CD14-positive monocyte (primary cell): ENCODE results near the gene CGB7. TPM values are rescaled to one million over a fixed set of nuclear protein-coding genes. Genes with fewer than 3 reads are reported as not detected.

Experiments
- DNase-seq, 3 donors: peaks; one replicate each; pipeline ENCODE4 v3.0.0-alpha.2; 2011 to 2022
- H2AFZ ChIP-seq: 2 replicates; pipeline ENCODE4 v1.6.0; 2012; ENCODE audit warnings: mild to moderate bottlenecking, low read depth, low read length, inconsistent platforms; ENCODE audit not compliant: insufficient read depth, poor library complexity, severe bottlenecking
- H3K27ac ChIP-seq, 2 donors: 1 replicate in 1 of 2; 2 replicates in 1 of 2; pipeline ENCODE4 v1.5.1; 2012 to 2013; ENCODE audit warnings: low read length in 2 of 2, control low read depth in 1 of 2, inconsistent platforms in 1 of 2, low read depth in 1 of 2, mild to moderate bottlenecking in 1 of 2
- H3K27me3 ChIP-seq, 2 donors: one replicate each; pipeline versions ENCODE4 v1.6.0 to v1.6.1; 2011 to 2013; ENCODE audit warnings: low read length in 2 of 2; ENCODE audit not compliant: control insufficient read depth in 2 of 2, insufficient read depth in 2 of 2
- H3K36me3 ChIP-seq, 2 donors: replicated peaks in 1 of 2; 1 replicate in 1 of 2; 2 replicates in 1 of 2; pipeline versions ENCODE4 v1.5.1 to v1.6.1; 2012 to 2013; ENCODE audit warnings: low read length in 2 of 2, control low read depth in 1 of 2, inconsistent platforms in 1 of 2, mild to moderate bottlenecking in 1 of 2; ENCODE audit not compliant: insufficient read depth in 2 of 2, control insufficient read depth in 1 of 2
- H3K4me1 ChIP-seq, 2 donors: 1 replicate in 1 of 2; 2 replicates in 1 of 2; pipeline versions ENCODE4 v1.5.1 to v1.6.1; 2012 to 2013; ENCODE audit warnings: low read length in 2 of 2, control low read depth in 1 of 2, inconsistent platforms in 1 of 2, mild to moderate bottlenecking in 1 of 2, moderate library complexity in 1 of 2; ENCODE audit not compliant: insufficient read depth in 2 of 2, control insufficient read depth in 1 of 2
- H3K4me2 ChIP-seq: replicated peaks from 2 replicates; pipeline ENCODE3; 2012; ENCODE audit warnings: low read length, moderate library complexity, mild to moderate bottlenecking; ENCODE audit not compliant: poor library complexity, severe bottlenecking; ENCODE audit errors: extremely low read depth
- H3K4me3 ChIP-seq, 3 experiments: fragments of 200-600 bp in 1 of 3; sonication (generic) in 1 of 3; replicated peaks in 1 of 3; 1 replicate in 2 of 3; 2 replicates in 1 of 3; pipeline ENCODE4 v1.5.1; 2011 to 2013; ENCODE audit warnings: low read length in 3 of 3, mild to moderate bottlenecking in 3 of 3, control low read depth in 2 of 3, low read depth in 2 of 3, inconsistent platforms in 1 of 3, moderate library complexity in 1 of 3
- H3K79me2 ChIP-seq: 2 replicates; pipeline ENCODE4 v1.6.0; 2012; ENCODE audit warnings: mild to moderate bottlenecking, control low read depth, inconsistent platforms, low read length, moderate library complexity; ENCODE audit not compliant: insufficient read depth
- H3K9ac ChIP-seq: 2 replicates; pipeline ENCODE4 v1.6.0; 2017; ENCODE audit warnings: low read length, mild to moderate bottlenecking; ENCODE audit not compliant: insufficient read depth, poor library complexity, severe bottlenecking
- H3K9me3 ChIP-seq, 2 donors: replicated peaks in 1 of 2; 1 replicate in 1 of 2; 2 replicates in 1 of 2; pipeline versions ENCODE4 v1.5.1 to v1.6.1; 2012 to 2013; ENCODE audit warnings: low read length in 2 of 2, control low read depth in 1 of 2; ENCODE audit not compliant: control insufficient read depth in 1 of 2, insufficient read depth in 1 of 2
- H4K20me1 ChIP-seq: 2 replicates; pipeline ENCODE4 v1.6.0; 2012; ENCODE audit warnings: mild to moderate bottlenecking, low read length, control low read depth, moderate library complexity; ENCODE audit not compliant: insufficient read depth
- H3K27ac Mint-ChIP-seq, 7 donors: one replicate each; pipeline ENCODE4 v1.8.0; 2020; ENCODE audit warnings: mild to moderate bottlenecking in 7 of 7, mixed read lengths in 7 of 7, moderate library complexity in 6 of 7, inconsistent platforms in 2 of 7
- H3K27me3 Mint-ChIP-seq, 3 donors: one replicate each; pipeline ENCODE4 v1.8.0; 2021 to 2022; ENCODE audit warnings: low read depth in 3 of 3, mild to moderate bottlenecking in 3 of 3, mixed read lengths in 3 of 3, moderate library complexity in 3 of 3, inconsistent platforms in 1 of 3
- H3K36me3 Mint-ChIP-seq, 2 donors: one replicate each; pipeline ENCODE4 v1.8.0; 2020; ENCODE audit warnings: mixed read lengths in 2 of 2, inconsistent platforms in 1 of 2, mild to moderate bottlenecking in 1 of 2
- H3K4me1 Mint-ChIP-seq: one replicate; pipeline ENCODE4 v1.8.0; 2020; ENCODE audit warnings: mild to moderate bottlenecking, mixed read lengths
- H3K4me3 Mint-ChIP-seq, 2 donors: one replicate each; pipeline ENCODE4 v1.8.0; 2020; ENCODE audit warnings: mild to moderate bottlenecking in 2 of 2, mixed read lengths in 2 of 2, moderate library complexity in 1 of 2
- H3K9me3 Mint-ChIP-seq, 7 donors: one replicate each; pipeline ENCODE4 v1.8.0; 2020 to 2022; ENCODE audit warnings: mixed read lengths in 7 of 7, mild to moderate bottlenecking in 6 of 7, moderate library complexity in 6 of 7, inconsistent platforms in 2 of 7
- CTCF ChIP-seq: fragments of 200-600 bp; IDR thresholded peaks from one replicate; pipeline ENCODE4 v1.8.0; 2022; ENCODE audit warnings: antibody characterized with exemption, mild to moderate bottlenecking
- WGBS: methylation state at CpG from one replicate; pipeline ENCODE4 v1.1.5; 2013; ENCODE audit warnings: missing lambda C conversion rate; ENCODE audit not compliant: insufficient coverage; 5-methylcytosine and 5-hydroxymethylcytosine counted together
- intact Hi-C, 2 donors: fragments of 100-400 bp; cut with micrococcal nuclease; formaldehyde crosslinking; loops; one replicate each; pipeline versions ENCODE4 v1.15.0 to v1.15.1; 2023
- polyA plus RNA-seq, 3 donors: library from polyadenylated mRNA; depleted of rRNA in 1 of 3; unstranded in 2 of 3; stranded (reverse) in 1 of 3; fragments of 300-500 nt in 2 of 3; fragments of >200 nt in 1 of 3; fragmentation: Illumina TruSeq in 2 of 3; gene quantifications; 1 replicate in 2 of 3; 2 replicates in 1 of 3; pipeline ENCODE4 v1.2.3, GENCODE V29; 2012 to 2021

The CGB7 gene
- polyA plus RNA-seq, 3 donors = not detected

DNA sequence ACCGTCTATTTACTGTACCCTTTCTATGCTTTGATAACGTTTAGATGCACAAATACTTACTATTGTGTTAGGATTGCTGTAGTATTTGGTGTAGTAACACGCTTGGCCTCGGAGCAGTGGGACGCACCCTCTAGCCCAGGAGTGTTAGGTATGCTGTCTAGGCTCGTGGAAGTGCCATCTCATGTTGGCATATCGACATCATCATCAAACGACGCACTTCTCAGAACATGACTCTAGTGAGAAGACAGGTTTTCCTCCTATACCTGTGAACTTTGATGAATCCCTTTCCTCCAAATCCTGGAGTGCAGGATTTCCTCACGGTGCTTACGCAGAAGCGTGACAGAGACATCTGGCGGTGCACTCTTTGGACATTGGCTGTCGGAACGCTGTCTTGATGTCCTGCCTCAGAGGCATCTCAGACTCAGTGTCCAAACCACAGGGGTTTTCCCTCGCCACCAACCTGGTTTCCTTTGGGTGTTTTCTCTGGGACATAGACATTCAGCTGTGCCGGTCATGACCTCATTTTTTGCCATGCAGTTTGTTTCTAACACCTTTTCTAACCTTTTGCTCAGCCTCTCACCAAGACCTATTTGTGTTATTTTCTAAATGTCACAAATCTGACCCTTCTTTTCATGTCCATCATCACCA lies 34.0 kb upstream of the CGB7 start:
- no peak overlapping the region for H3K27ac Mint-ChIP-seq
- Histone ChIP-seq H3K4me2 (no peak overlapping the region), H3K36me3 (peaks cover 71 to 91% of the 10 kb centered on the region in 2 donors), H3K4me3 (no peak overlapping the region), H3K79me2 (peaks cover 71% of the 10 kb centered on the region), H3K9me3 (no peaks in the 10 kb centered on the region), H3K4me1 (peaks cover 5 to 8% of the 10 kb centered on the region in 2 donors), H4K20me1 (peaks cover 93% of the 10 kb centered on the region), H2AFZ (no peak overlapping the region), H3K9ac (no peak overlapping the region), H3K27ac (no peak overlapping the region), H3K27me3 (no peaks in the 10 kb centered on the region)
- peaks cover 65 to 91% of the 10 kb centered on the region in 2 donors for H3K36me3 Mint-ChIP-seq
- WGBS = 100% methylated on average over 8 of the region's 17 CpGs
- no peak overlapping the region for H3K4me3 Mint-ChIP-seq
- H3K4me1 Mint-ChIP-seq = peaks cover 11% of the 10 kb centered on the region
- DNase-seq = no peak
- intact Hi-C loops = loop anchor here in 1 of 2 donors (10.0 kb wide), 1 partner anchor 233 kb away; the partner anchor contains the start of gene SLC6A16
- peaks cover 0 to 1% (median 0%) of the 10 kb centered on the region in 3 donors for H3K27me3 Mint-ChIP-seq
- no peaks in the 10 kb centered on the region for H3K9me3 Mint-ChIP-seq
- no peak for TF ChIP-seq CTCF

DNA sequence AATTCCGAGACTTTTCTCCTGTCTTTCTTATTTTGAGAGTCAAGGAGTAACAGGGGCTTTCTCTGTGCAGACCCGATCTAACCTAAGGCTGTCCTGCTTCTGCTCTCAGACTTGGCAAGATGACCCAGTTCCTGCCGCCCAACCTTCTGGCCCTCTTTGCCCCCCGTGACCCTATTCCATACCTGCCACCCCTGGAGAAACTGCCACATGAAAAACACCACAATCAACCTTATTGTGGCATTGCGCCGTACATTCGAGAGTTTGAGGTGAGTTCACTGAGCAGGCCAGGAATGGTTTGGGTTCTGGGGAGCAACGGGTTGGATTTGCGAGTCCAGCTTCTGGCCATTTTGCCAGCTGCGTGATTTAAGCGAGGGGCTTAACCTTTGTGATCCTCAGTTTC lies 28.7 kb upstream of the CGB7 start:
- peak overlapping the region in 1 of 2 donors; percentile 84 for H3K27ac ChIP-seq
- H3K27ac Mint-ChIP-seq = peak overlapping the region; percentile 86 to 95 (median 89)
- H3K27me3 Mint-ChIP-seq = peaks cover under 1 to 2% (median 2%) of the 10 kb centered on the region in 3 donors
- H2AFZ ChIP-seq = peak overlapping the region; percentile 82
- peak overlapping the region; percentile 91 to 94 for H3K4me3 Mint-ChIP-seq
- H3K36me3 ChIP-seq = peaks cover 26 to 39% of the 10 kb centered on the region in 2 donors
- peaks cover 21% of the 10 kb centered on the region for H3K4me1 Mint-ChIP-seq
- H3K9ac ChIP-seq = peak overlapping the region; percentile 84
- peak overlapping the region; percentile 96 for H3K4me2 ChIP-seq
- DNase-seq = no peak
- TF ChIP-seq CTCF = no peak
- intact Hi-C loops = loop anchor here in 1 of 2 donors (10.0 kb wide), 1 partner anchor 369 kb away; the partner anchor contains the start of genes ALDH16A1 and PIH1D1
- peaks cover 57% of the 10 kb centered on the region for H3K79me2 ChIP-seq
- H3K4me1 ChIP-seq = peaks cover 18 to 22% of the 10 kb centered on the region in 2 donors
- peak overlapping the region; percentile 62 to 93 (median 71) for H3K4me3 ChIP-seq
- no peaks in the 10 kb centered on the region for H3K9me3 Mint-ChIP-seq
- H3K36me3 Mint-ChIP-seq = peaks cover 22 to 41% of the 10 kb centered on the region in 2 donors
- no peaks in the 10 kb centered on the region for H3K9me3 ChIP-seq
- WGBS = 66% methylated on average over 7 of the region's 11 CpGs
- peaks cover 58% of the 10 kb centered on the region for H4K20me1 ChIP-seq
- no peaks in the 10 kb centered on the region for H3K27me3 ChIP-seq
